IMR-90 (cell line): Measurements from ENCODE around the gene ASXL3.

Experiments used
- BHLHE40 ChIP-seq: fragments of 150-350 bp; IDR thresholded peaks from 2 replicates; pipeline ENCODE4 v1.6.1; 2016; ENCODE audit warnings: mild to moderate bottlenecking, low read depth, low read length
- CEBPB ChIP-seq: IDR thresholded peaks from 2 replicates; pipeline ENCODE4 v1.6.1; 2012; ENCODE audit warnings: low read depth, low read length, improper control_type of control experiment
- POLR2A ChIP-seq: IDR thresholded peaks from 2 replicates; pipeline ENCODE4 v1.6.1; 2012; ENCODE audit warnings: mild to moderate bottlenecking, low read depth, low read length
- SMC3 ChIP-seq: fragments of 150-350 bp; IDR thresholded peaks from 2 replicates; pipeline ENCODE4 v1.6.1; 2016; ENCODE audit warnings: low read depth, mild to moderate bottlenecking, antibody characterized with exemption, low read length, moderate library complexity
- TF ChIP-seq, protein P1 (sequence below): conservative IDR thresholded peaks from 2 replicates; pipeline ENCODE4 v1.5.1; 2012; ENCODE audit warnings: mild to moderate bottlenecking, low read depth, low read length, improper control_type of control experiment

DNA sequence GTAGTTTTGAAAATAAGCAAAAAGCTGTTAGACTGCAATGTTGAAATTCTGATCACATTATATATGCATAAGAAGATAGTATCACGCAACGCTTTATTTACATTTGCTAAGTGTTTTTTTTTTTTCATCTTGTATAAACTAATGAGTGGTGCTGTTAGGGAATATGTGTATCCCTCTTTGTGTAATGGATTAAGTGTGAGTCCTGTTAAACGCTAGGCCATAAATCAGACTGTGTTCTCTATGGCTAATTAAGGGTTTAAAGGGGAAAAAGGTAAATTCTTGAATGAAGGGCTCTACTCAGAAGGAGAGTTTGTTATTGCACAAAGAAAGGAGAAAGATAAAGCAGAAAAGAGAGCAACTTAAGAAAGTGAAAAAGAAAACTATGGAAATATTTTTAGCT is 4.8 kb upstream of the ASXL3 start:
- TF ChIP-seq, protein P1, sequence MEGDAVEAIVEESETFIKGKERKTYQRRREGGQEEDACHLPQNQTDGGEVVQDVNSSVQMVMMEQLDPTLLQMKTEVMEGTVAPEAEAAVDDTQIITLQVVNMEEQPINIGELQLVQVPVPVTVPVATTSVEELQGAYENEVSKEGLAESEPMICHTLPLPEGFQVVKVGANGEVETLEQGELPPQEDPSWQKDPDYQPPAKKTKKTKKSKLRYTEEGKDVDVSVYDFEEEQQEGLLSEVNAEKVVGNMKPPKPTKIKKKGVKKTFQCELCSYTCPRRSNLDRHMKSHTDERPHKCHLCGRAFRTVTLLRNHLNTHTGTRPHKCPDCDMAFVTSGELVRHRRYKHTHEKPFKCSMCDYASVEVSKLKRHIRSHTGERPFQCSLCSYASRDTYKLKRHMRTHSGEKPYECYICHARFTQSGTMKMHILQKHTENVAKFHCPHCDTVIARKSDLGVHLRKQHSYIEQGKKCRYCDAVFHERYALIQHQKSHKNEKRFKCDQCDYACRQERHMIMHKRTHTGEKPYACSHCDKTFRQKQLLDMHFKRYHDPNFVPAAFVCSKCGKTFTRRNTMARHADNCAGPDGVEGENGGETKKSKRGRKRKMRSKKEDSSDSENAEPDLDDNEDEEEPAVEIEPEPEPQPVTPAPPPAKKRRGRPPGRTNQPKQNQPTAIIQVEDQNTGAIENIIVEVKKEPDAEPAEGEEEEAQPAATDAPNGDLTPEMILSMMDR, result no peak
- TF ChIP-seq POLR2A (no peak), BHLHE40 (no peak), SMC3 (no peak), CEBPB (no peak)
